Right lung (tissue), 10 donors: Measurements from ENCODE around the gene AOX1. TPM values are rescaled to one million over a fixed set of nuclear protein-coding genes. Genes with fewer than 3 reads are reported as not detected.
"Not testable (repeated sequence)": the region's sequence is repeated elsewhere in the genome, so short reads cannot be mapped to it uniquely, and the experiment has no call there.

Experiments
- DNase-seq, 2 donors: peaks; one replicate each; pipeline ENCODE4 v3.0.0-alpha.2; 2013
- long read RNA-seq, 8 donors: transcript quantifications; one replicate each; lab custom pipeline, GENCODE V29; 2026
- polyA plus RNA-seq, 5 donors: library from polyadenylated mRNA; unstranded; fragments of 120-200 nt; gene quantifications; one replicate each; pipeline versions ENCODE4 v1.2.1 to v1.2.3, GENCODE V29; 2013; ENCODE audit warnings: inconsistent platforms in 1 of 5, low replicate concordance in 1 of 5; ENCODE audit not compliant: insufficient read length in 5 of 5, insufficient read depth in 1 of 5

The AOX1 gene
- polyA plus RNA-seq: 10 to 100 TPM in 2 of 5 donors, 1 to 10 TPM in 3; 3.4 to 13.4 (median 9.3) TPM
- long read RNA-seq, donor 1: 0 reads
- long read RNA-seq, donor 2: 0 reads
- long read RNA-seq, donor 3: 0 reads
- long read RNA-seq, donor 4: 0 reads
- long read RNA-seq, donor 5, full-length matches to known transcripts: 1 of 1 reads
- long read RNA-seq, donor 5, partial matches to known transcripts: 0 of 1 reads
- long read RNA-seq, donor 5, other reads (novel, unspliced or antisense): 0 of 1 reads
- long read RNA-seq, donor 6, full-length matches to known transcripts: 1 of 1 reads
- long read RNA-seq, donor 6, partial matches to known transcripts: 0 of 1 reads
- long read RNA-seq, donor 6, other reads (novel, unspliced or antisense): 0 of 1 reads
- long read RNA-seq, donor 7: 0 reads
- long read RNA-seq, donor 8: 0 reads

GRCh38 chr2:200585730-200586643 lies at the start of gene AOX1:
Gene AOX1, plus strand, starts transcription at chr2:200586014. Its CDS starts 95 bp downstream, at chr2:200586109.
- peak; percentile 72 to 82 for DNase-seq

DNA sequence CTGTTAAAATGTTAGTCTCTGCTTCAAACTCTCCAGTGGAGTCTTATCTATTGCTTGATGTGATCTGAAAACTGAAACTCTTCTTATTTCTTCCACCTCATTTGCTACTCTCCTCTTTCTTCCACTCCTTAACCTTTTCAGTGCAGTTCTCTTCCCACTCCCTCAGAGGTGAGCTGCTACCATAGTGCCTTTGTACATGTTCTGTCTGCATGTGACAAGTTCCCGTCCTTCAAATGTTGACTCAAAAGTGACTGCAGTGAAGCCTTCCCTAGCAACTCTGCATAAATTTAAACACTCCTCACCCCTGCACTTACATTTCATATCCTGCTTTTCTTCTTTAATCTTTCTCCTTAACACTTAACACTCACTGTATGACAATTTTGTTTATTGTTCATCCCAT lies 47.7 kb upstream of the AOX1 start:
- DNase-seq: no peak

- no peak for DNase-seq
Measured at GRCh38 chr2:200540793-200541192, 45.0 kb upstream of the AOX1 start.

- DNase-seq: not testable (repeated sequence)
Measured at GRCh38 chr2:200566596-200566995, 19.2 kb upstream of the AOX1 start.

DNA sequence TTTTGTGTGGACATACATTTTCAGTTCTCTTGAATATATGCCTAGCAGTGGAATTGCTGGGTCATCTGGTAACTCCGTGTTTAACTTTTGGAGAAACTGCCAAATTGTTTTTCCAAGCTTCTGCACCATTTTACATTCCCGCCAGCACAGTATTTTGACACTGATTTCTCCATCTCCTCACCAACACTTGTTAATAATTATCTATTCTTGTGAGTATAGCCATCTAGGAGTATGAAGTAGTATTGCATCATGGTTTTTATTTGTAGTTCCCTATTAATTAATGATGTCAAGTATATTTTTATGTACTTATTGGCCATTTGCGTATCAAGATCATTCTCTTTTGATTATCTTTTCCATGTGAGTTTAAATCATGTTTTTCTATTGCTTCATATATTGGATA lies 17.9 kb upstream of the AOX1 start:
- no peak for DNase-seq

GRCh38 chr2:200575957-200576356 lies 9.9 kb upstream of the AOX1 start:
- no peak for DNase-seq

- DNase-seq: no peak
Measured at GRCh38 chr2:200577027-200577426, 8.8 kb upstream of the AOX1 start.

GRCh38 chr2:200578778-200579177 lies 7.0 kb upstream of the AOX1 start:
- DNase-seq: no peak

DNA sequence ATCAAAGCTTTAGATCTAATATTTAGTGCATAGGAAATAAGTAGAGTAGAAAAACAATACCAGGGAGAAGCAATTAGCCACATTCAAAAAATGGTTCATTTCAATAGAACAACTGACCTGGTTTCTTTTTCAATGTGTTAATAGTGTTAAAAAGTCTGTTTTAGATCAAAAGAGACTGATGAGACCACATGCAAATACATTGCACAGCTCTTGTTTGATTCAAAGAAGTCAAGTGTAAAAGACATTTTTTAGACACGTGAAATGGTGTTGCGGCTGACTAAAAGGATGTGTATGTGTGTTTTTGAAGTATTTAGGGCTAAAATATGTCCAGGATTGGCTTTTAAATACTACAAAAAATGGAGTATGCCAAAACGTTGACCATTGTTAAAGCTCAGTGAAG lies 1.2 kb upstream of the AOX1 start:
- no peak for DNase-seq

- no peak for DNase-seq
Measured at GRCh38 chr2:200585340-200585729, 479 bp upstream of the AOX1 start.

DNA sequence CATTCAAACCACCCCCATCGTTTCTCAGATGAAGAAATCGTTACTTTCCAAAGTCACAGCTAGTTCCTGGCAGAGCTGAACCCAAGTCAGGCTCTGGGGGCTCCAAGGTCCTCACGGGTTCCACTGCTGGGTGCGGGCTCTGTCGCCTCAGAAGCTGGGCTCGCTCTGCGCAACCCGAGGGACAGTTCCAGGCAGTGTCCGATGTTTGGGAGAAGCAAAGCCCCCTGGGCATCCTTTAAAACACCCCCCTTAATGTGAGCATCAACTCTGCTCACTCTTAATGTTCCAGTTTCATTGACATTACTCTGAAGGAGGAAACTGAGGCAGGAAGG lies 796 bp downstream of the AOX1 start:
- DNase-seq: no peak

- no peak for DNase-seq
Measured at GRCh38 chr2:200587007-200587616, 1.3 kb downstream of the AOX1 start.

GRCh38 chr2:200588076-200588678 lies 2.4 kb downstream of the AOX1 start:
- no peak for DNase-seq

DNA sequence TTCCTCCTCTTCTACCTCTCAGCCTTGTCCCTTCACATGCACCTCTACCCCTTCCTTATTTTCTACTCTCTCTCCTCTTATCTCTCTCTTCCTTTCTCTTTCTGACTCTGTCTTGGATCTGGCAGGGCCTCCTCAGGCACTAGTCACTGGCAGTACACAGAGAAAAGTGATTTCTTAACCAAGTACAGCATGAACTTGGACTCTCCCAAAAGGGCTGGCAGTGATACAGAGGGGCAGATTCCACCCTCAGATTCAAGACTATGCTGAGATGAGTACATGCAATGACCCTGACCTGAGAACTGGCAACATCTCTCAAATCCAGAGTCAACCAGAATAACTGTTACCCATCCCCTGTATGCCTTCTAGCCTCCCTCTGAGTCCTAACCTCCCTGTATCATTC lies 4.3 kb downstream of the AOX1 start:
- DNase-seq: no peak

DNA sequence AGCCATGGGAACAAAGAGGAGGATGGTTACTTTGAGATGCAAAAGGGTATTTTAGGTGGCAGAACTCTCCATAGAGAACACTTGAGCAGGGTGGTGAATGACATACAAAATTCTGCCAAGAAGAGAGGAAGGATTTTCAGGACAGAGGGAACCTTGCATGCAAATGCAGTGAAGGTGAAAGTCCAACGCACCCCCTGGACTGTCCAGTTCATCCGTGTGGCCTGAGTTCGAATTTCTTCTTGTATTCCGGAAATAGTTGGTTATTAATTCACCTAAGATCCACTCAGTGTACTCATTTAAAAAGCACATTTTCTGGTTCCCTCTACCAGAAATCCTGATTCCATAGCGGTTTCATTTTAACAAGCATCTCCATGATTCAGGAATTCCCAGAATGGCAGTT lies 5.5 kb downstream of the AOX1 start:
- DNase-seq: no peak

DNA sequence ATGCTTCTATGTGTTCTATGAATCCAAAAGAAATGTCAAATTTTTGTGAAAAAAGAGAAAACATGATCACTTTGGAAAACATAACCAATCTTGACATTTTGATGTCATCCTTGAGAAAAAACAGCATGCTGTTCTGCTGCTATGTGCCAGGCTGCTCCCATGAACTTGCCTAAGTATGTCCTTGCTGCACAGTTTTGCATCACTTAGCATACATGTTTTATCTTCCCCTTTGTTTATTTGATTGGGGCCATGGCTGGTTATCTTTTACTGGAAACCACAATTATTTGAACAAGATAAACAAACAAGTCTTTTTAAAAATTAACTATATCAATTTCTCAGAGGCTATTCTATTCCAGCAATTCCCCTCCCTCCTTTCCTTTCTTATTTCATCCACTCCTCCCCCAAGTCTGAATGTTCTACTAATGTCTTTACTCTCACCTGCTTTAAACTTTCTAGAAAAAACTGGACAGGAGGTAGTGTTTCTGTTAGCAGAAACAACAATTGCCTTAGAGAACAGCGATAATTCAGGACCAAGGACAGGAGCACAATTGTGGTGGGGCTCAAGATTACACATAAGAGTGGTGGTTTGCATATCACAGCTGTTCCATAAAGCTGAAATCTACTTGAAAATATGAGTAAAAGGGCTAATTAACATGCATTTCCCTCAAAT lies 6.7 kb downstream of the AOX1 start:
- peak; percentile 53 to 63 for DNase-seq

- DNase-seq: no peak
Measured at GRCh38 chr2:200593905-200594304, 8.1 kb downstream of the AOX1 start.

DNA sequence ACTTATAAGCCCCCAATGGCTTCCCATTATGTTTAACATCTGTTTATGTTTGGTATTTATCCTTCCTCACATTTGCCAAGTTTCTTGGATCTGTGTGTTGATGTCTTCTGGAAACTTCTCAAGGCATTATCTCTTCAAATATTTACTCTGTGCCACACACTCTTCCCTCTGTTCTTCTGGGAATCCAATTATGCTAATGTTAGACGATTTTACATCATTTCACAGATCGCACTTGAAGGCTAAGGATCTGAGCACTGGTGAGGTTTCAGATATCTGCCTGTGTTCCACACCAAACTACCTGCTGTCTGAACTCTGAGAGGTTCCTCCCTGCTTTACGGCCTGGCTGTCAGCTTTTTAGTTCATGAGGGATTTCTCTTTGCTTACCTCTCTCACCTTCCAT lies 10.1 kb downstream of the AOX1 start:
- no peak for DNase-seq

DNA sequence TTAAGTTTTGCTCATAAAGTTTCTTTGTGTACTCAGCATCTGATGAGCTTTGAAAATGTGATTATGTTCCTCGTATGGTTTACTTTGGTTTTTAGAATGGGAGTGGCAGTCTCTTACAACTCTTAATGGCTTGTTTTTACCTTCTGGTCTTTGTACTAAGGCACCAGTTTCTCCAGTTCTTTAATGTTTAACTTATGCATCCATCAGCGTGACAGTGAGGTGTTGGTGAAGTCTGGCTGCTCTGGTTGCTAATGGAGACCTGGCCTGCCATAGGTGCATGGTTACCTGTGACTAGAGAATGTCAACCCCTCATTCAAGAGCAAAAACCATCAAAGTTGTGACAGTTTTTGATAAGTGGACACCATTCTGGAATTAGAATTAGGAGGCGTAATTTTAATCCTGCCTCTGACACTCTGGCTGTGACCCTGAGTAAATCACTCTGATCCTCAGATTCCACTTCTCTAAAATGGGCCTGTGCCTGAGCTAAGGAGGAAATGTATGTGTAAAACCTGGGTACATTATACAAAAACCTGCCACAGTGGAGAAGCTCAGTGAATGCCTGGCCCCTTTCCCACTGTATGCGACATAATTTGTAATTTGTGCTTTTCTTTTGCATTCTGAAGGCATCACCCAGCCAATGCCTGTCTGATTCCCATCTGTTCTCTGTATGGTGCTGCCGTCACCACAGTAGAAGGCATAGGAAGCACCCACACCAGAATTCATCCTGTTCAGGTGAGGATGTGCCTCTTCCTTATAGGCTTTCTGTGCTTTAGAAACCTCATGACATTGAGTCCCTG lies 11.2 kb downstream of the AOX1 start:
- DNase-seq: no peak

- no peak for DNase-seq
Measured at GRCh38 chr2:200599206-200599605, 13.4 kb downstream of the AOX1 start.
